Lower leg skin (tissue), 3 donors: ENCODE data around the gene AUTS2.

Source experiments
- POLR2A ChIP-seq, 2 donors: fragments of 450-650 bp; IDR thresholded peaks; one replicate each; pipeline ENCODE4 v1.6.1; 2016 to 2017; ENCODE audit warnings: antibody characterized with exemption in 2 of 2, mild to moderate bottlenecking in 1 of 2, moderate library complexity in 1 of 2
- TF ChIP-seq, protein P1 (sequence below), 3 donors: fragments of 450-650 bp; IDR thresholded peaks; one replicate each; pipeline ENCODE4 v1.5.1; 2016; ENCODE audit warnings: antibody characterized with exemption in 3 of 3, mild to moderate bottlenecking in 3 of 3, moderate library complexity in 2 of 3

DNA sequence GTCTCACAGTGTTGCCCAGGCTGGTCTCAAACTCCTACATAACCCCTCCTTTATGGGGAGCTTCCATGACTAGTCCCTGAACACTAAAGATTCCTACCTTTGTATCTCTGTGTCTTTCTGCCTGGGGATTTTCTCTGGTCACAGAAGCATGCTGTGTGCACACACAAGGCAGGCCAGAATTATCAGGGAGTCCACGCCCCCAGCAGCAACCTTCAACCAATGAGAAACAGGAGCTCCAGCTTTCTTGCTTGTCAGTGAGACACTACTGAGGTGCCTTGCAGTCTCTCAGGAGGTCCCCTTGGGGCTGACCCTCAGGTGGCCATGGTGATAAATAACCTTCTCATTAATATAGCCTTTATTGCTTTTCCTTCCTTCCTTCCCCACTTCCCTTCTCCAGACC is 45.1 kb upstream of the AUTS2 start:
- TF ChIP-seq, protein P1, sequence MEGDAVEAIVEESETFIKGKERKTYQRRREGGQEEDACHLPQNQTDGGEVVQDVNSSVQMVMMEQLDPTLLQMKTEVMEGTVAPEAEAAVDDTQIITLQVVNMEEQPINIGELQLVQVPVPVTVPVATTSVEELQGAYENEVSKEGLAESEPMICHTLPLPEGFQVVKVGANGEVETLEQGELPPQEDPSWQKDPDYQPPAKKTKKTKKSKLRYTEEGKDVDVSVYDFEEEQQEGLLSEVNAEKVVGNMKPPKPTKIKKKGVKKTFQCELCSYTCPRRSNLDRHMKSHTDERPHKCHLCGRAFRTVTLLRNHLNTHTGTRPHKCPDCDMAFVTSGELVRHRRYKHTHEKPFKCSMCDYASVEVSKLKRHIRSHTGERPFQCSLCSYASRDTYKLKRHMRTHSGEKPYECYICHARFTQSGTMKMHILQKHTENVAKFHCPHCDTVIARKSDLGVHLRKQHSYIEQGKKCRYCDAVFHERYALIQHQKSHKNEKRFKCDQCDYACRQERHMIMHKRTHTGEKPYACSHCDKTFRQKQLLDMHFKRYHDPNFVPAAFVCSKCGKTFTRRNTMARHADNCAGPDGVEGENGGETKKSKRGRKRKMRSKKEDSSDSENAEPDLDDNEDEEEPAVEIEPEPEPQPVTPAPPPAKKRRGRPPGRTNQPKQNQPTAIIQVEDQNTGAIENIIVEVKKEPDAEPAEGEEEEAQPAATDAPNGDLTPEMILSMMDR (IDR thresholded peaks at IDR 0.05): no peak
- TF ChIP-seq POLR2A (IDR thresholded peaks at IDR 0.05): no peak
